Measurements from ENCODE around the gene PHF1. TPM values are rescaled to one million over a fixed set of nuclear protein-coding genes. Genes with fewer than 3 reads are reported as not detected.

Gene PHF1
- polyA plus RNA-seq, 3 donors = 3.0 to 90.2 (median 3.5) TPM

- peaks cover 43 to 51% of the 10 kb centered on the region in 2 donors for H3K4me1 ChIP-seq (ENCODE audit: control insufficient read depth in 1 of 2, insufficient read depth in 2 of 2, low read length in 2 of 2)
- H3K4me2 ChIP-seq (replicated peaks; ENCODE audit: extremely low read depth, low read length, poor library complexity, severe bottlenecking) = no peak overlapping the region
- no peak overlapping the region for H3K27ac Mint-ChIP-seq
These were observed 10.5 kb downstream of the PHF1 start for GRCh38 chr6:33421344-33421643.

DNA sequence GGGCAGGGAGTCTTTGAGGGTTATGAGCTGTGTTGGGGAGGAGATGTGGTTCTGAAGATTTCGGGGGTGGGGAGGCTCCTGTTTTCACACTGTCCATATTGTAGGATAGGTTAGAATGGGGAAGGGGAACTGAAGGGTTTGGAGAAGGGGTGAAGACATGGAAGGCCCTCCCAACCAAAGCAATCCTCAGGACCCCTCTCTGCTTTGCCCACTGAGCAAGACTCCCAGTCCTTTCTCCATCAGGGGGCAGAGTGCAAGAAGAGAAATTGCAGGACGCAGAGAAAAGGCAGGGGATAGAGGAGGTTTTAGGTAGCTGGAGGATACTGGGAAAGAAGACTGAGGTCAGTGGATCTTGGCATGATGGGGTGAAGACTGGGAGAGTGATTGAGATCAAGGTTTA, 13.0 kb downstream of the PHF1 start:
- Histone ChIP-seq H3K79me2 (ENCODE audit: insufficient read depth, low read length) (no peaks in the 10 kb centered on the region), H3K27ac (ENCODE audit: low read depth in 1 of 2, low read length in 2 of 2) (no peak overlapping the region), H3K4me2 (replicated peaks; ENCODE audit: extremely low read depth, low read length, poor library complexity, severe bottlenecking) (no peak overlapping the region), H3K36me3 (replicated peaks in 1 of 2; ENCODE audit: control insufficient read depth in 1 of 2, insufficient read depth in 2 of 2, low read length in 2 of 2) (no peaks in the 10 kb centered on the region), H3K9ac (ENCODE audit: insufficient read depth, low read length, poor library complexity, severe bottlenecking) (no peak overlapping the region), H3K27me3 (ENCODE audit: control insufficient read depth in 2 of 2, insufficient read depth in 2 of 2, low read length in 2 of 2) (no peaks in the 10 kb centered on the region), H3K9me3 (replicated peaks in 1 of 2; ENCODE audit: control insufficient read depth in 1 of 2, insufficient read depth in 1 of 2, low read length in 2 of 2) (no peaks in the 10 kb centered on the region), H3K4me1 (ENCODE audit: control insufficient read depth in 1 of 2, insufficient read depth in 2 of 2, low read length in 2 of 2) (peaks cover 38 to 48% of the 10 kb centered on the region in 2 donors), H4K20me1 (ENCODE audit: insufficient read depth, low read length) (no peaks in the 10 kb centered on the region), H2AFZ (ENCODE audit: insufficient read depth, low read depth, low read length, poor library complexity, severe bottlenecking) (no peak overlapping the region), H3K4me3 (replicated peaks in 1 of 3; ENCODE audit: low read depth in 2 of 3, low read length in 3 of 3) (no peak overlapping the region)
- TF ChIP-seq CTCF (IDR thresholded peaks at IDR 0.05) = no peak
- H3K27me3 Mint-ChIP-seq (ENCODE audit: low read depth in 3 of 3) = peaks cover 9 to 46% (median 25%) of the 10 kb centered on the region in 3 donors
- DNase-seq = no peak
- intact Hi-C loops (cut with micrococcal nuclease) = no loop called here
- H3K27ac Mint-ChIP-seq = no peak overlapping the region
- peaks cover 2 to 8% of the 10 kb centered on the region in 2 donors for H3K36me3 Mint-ChIP-seq
- 100% methylated on average over 1 of the region's 2 CpGs for WGBS (ENCODE audit: insufficient coverage)
- H3K4me3 Mint-ChIP-seq = no peak overlapping the region
- peaks cover 0 to 7% (median 0%) of the 10 kb centered on the region in 7 donors for H3K9me3 Mint-ChIP-seq
- H3K4me1 Mint-ChIP-seq = peaks cover 49% of the 10 kb centered on the region

More at GRCh38 chr6:33421344-33421643, 10.5 kb downstream of the PHF1 start:
- Histone ChIP-seq H3K4me3 (replicated peaks in 1 of 3; ENCODE audit: low read depth in 2 of 3, low read length in 3 of 3) (no peak overlapping the region), H3K79me2 (ENCODE audit: insufficient read depth, low read length) (peaks cover 16% of the 10 kb centered on the region), H3K9ac (ENCODE audit: insufficient read depth, low read length, poor library complexity, severe bottlenecking) (no peak overlapping the region), H3K36me3 (replicated peaks in 1 of 2; ENCODE audit: control insufficient read depth in 1 of 2, insufficient read depth in 2 of 2, low read length in 2 of 2) (no peaks in the 10 kb centered on the region), H3K27ac (ENCODE audit: low read depth in 1 of 2, low read length in 2 of 2) (no peak overlapping the region), H3K9me3 (replicated peaks in 1 of 2; ENCODE audit: control insufficient read depth in 1 of 2, insufficient read depth in 1 of 2, low read length in 2 of 2) (no peaks in the 10 kb centered on the region), H2AFZ (ENCODE audit: insufficient read depth, low read depth, low read length, poor library complexity, severe bottlenecking) (no peak overlapping the region), H4K20me1 (ENCODE audit: insufficient read depth, low read length) (no peaks in the 10 kb centered on the region), H3K27me3 (ENCODE audit: control insufficient read depth in 2 of 2, insufficient read depth in 2 of 2, low read length in 2 of 2) (no peaks in the 10 kb centered on the region)
- DNase-seq = no peak
- TF ChIP-seq CTCF (IDR thresholded peaks at IDR 0.05) = no peak
- intact Hi-C loops (cut with micrococcal nuclease) = no loop called here
- peaks cover 0 to 3% (median 0%) of the 10 kb centered on the region in 7 donors for H3K9me3 Mint-ChIP-seq
- H3K4me3 Mint-ChIP-seq = no peak overlapping the region
- H3K36me3 Mint-ChIP-seq = peaks cover 5 to 8% of the 10 kb centered on the region in 2 donors
- peaks cover 4 to 30% (median 20%) of the 10 kb centered on the region in 3 donors for H3K27me3 Mint-ChIP-seq (ENCODE audit: low read depth in 3 of 3)
- WGBS (ENCODE audit: insufficient coverage) = no CpG with 5 or more reads among the region's 2 CpGs
- peaks cover 48% of the 10 kb centered on the region for H3K4me1 Mint-ChIP-seq

Measured in CD14-positive monocyte (primary cell).